GM12878 (cell line): ENCODE measurements around the gene AMHR2. TPM values are rescaled to one million over a fixed set of nuclear protein-coding genes. Genes with fewer than 3 reads are reported as not detected.
A peak's percentile ranks its signal among the peaks of the same experiment; 100 is the strongest.

Experiments
- BHLHE40 ChIP-seq, 2 experiments: fragments of 450-650 bp in 1 of 2; IDR thresholded peaks; 2 replicates each; pipeline ENCODE4 v1.6.1; 2011 to 2017; ENCODE audit warnings: low read depth in 2 of 2, borderline replicate concordance in 1 of 2, improper control_type of control experiment in 1 of 2, low read length in 1 of 2, mild to moderate bottlenecking in 1 of 2
- DPF2 ChIP-seq: fragments of 450-650 bp; IDR thresholded peaks from 2 replicates; pipeline ENCODE4 v1.6.1; 2017; ENCODE audit warnings: mild to moderate bottlenecking
- ESRRA ChIP-seq: IDR thresholded peaks from 2 replicates; pipeline ENCODE4 v1.6.1; 2012; ENCODE audit warnings: mild to moderate bottlenecking, low read length, improper control_type of control experiment
- HCFC1 ChIP-seq: fragments of 150-350 bp; IDR thresholded peaks from 2 replicates; pipeline ENCODE4 v1.6.1; 2014; ENCODE audit warnings: low read length
- HDAC2 ChIP-seq: fragments of 200-600 bp; sonication (generic); IDR thresholded peaks from 2 replicates; pipeline ENCODE4 v1.6.1; 2017
- MTA2 ChIP-seq: fragments of 450-650 bp; IDR thresholded peaks from 2 replicates; pipeline ENCODE4 v1.6.1; 2016; ENCODE audit warnings: low read depth, mild to moderate bottlenecking, moderate library complexity
- MXI1 ChIP-seq: fragments of 150-350 bp; IDR thresholded peaks from 2 replicates; pipeline ENCODE4 v1.6.1; 2011; ENCODE audit warnings: low read depth, mild to moderate bottlenecking, inconsistent platforms, low read length, improper control_type of control experiment
- NBN ChIP-seq: fragments of 450-650 bp; IDR thresholded peaks from 2 replicates; pipeline ENCODE4 v1.6.1; 2016
- NFYB ChIP-seq: IDR thresholded peaks from 2 replicates; pipeline ENCODE4 v1.6.1; 2011; ENCODE audit warnings: low read depth, mild to moderate bottlenecking, low read length, improper control_type of control experiment, moderate library complexity; ENCODE audit not compliant: insufficient read depth
- NR2C1 ChIP-seq: fragments of 450-650 bp; IDR thresholded peaks from 2 replicates; pipeline ENCODE4 v1.6.1; 2017; ENCODE audit warnings: antibody characterized with exemption, mild to moderate bottlenecking, moderate library complexity
- POLR2AphosphoS2 ChIP-seq: IDR thresholded peaks from 2 replicates; pipeline ENCODE4 v1.6.1; 2011; ENCODE audit warnings: low read depth, mild to moderate bottlenecking, low read length, improper control_type of control experiment, moderate library complexity
- POLR2AphosphoS5 ChIP-seq: IDR thresholded peaks from 2 replicates; pipeline ENCODE4 v1.6.1; 2011; ENCODE audit warnings: mild to moderate bottlenecking, low read length, inconsistent platforms
- RELB ChIP-seq: fragments of 450-650 bp; IDR thresholded peaks from 2 replicates; pipeline ENCODE4 v1.6.1; 2017; ENCODE audit warnings: low read depth, mild to moderate bottlenecking, moderate library complexity
- SIN3A ChIP-seq: IDR thresholded peaks from 2 replicates; pipeline ENCODE4 v1.6.1; 2012; ENCODE audit warnings: low read depth, low read length, improper control_type of control experiment
- SREBF1 ChIP-seq: IDR thresholded peaks from 2 replicates; pipeline ENCODE4 v1.6.1; 2012; ENCODE audit warnings: mild to moderate bottlenecking, low read length
- SRF ChIP-seq, 2 experiments: IDR thresholded peaks; 2 replicates each; pipeline ENCODE4 v1.6.1; 2011; ENCODE audit warnings: low read depth in 2 of 2, low read length in 2 of 2, mild to moderate bottlenecking in 1 of 2, moderate library complexity in 1 of 2
- TARDBP ChIP-seq: IDR thresholded peaks from 2 replicates; pipeline ENCODE4 v1.6.1; 2016; ENCODE audit warnings: borderline replicate concordance
- TCF3 ChIP-seq: IDR thresholded peaks from 2 replicates; pipeline ENCODE4 v1.6.1; 2012; ENCODE audit warnings: low read depth, mild to moderate bottlenecking, low read length, borderline replicate concordance; ENCODE audit not compliant: insufficient read depth
- WRNIP1 ChIP-seq: IDR thresholded peaks from 2 replicates; pipeline ENCODE4 v1.6.1; 2011; ENCODE audit warnings: low read depth, low read length, improper control_type of control experiment, borderline replicate concordance
- ZSCAN29 ChIP-seq: fragments of 450-650 bp; IDR thresholded peaks from 2 replicates; pipeline ENCODE4 v1.6.1; 2017; ENCODE audit warnings: mild to moderate bottlenecking, moderate library complexity
- polyA plus RNA-seq, 11 experiments: library from polyadenylated mRNA; depleted of rRNA in 4 of 11; unstranded in 6 of 11; stranded (reverse) in 5 of 11; fragments of >200 nt; fragmentation: Nextera tagmentation in 4 of 11; fragmentation: Illumina TruSeq in 1 of 11; extraction: Ambion mirVana in 4 of 11; extraction: Trizol in 1 of 11; gene quantifications; 1 replicate in 1 of 11; 2 replicates in 10 of 11; pipeline versions ENCODE4 v1.2.1 to v1.2.3, GENCODE V29; 2011 to 2016; ENCODE audit warnings: inconsistent platforms in 2 of 11, missing spikeins in 2 of 11, low read depth in 1 of 11
- total RNA-seq, 4 experiments: library from RNA; depleted of rRNA in 3 of 4; stranded (reverse); fragments of >200 nt in 3 of 4; fragmentation: Illumina TruSeq in 1 of 4; extraction: Trizol in 1 of 4; gene quantifications; 2 replicates each; pipeline versions ENCODE4 v1.2.1 to v1.2.3, GENCODE V29; 2013 to 2021
- TF ChIP-seq, protein P1 (sequence below): fragments of 450-650 bp; IDR thresholded peaks from 2 replicates; pipeline ENCODE4 v1.6.1; 2017; ENCODE audit warnings: borderline replicate concordance
- TF ChIP-seq, protein P2 (sequence below): IDR thresholded peaks from 2 replicates; pipeline ENCODE4 v1.6.1; 2012; ENCODE audit warnings: low read depth, low read length, improper control_type of control experiment
- TF ChIP-seq, protein P3 (sequence below): IDR thresholded peaks from 2 replicates; pipeline ENCODE4 v1.6.1; 2012; ENCODE audit warnings: low read length, inconsistent platforms
- TF ChIP-seq, protein P4 (sequence below): fragments of 450-650 bp; IDR thresholded peaks from 2 replicates; pipeline ENCODE4 v1.6.1; 2016; ENCODE audit warnings: mild to moderate bottlenecking
- TF ChIP-seq, protein P5 (sequence below): IDR thresholded peaks from 2 replicates; pipeline ENCODE4 v1.6.1; 2011; ENCODE audit warnings: mild to moderate bottlenecking, low read depth, low read length, moderate library complexity; ENCODE audit not compliant: insufficient replicate concordance

The AMHR2 gene
- total and polyA plus RNA-seq, 10 of the 15 experiments (the other 5 are each of a cell fraction or from before 2014, with no cell fraction given): 0.06 TPM; not detected in 9

DNA sequence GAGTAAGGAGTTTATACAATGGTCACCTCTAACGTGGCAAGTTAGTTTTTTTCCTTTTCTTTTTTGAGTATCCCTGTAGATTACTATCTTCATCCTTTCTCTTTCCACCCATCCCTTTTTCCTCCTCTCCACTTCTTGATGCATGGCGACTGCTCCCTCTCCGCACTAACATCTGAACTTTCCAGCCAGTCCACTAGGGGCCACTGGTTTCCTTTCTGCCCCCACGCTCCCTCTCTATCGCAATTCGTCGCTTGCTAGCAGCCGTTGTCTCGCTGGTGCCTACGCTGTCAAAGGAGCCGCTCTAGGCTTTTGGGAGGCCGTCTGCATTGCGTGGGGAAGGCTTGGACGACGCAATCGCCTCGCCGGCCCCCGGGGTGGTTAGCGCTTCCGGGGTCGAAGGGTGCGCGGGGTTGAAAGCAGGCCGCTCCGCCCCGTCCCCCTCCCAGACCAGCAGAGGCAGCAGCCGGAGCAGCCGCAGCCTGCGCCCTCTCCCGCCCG lies 28.1 kb downstream of the AMHR2 start, which contains the start of gene PCBP2 (continued):
- TF ChIP-seq, protein P1, sequence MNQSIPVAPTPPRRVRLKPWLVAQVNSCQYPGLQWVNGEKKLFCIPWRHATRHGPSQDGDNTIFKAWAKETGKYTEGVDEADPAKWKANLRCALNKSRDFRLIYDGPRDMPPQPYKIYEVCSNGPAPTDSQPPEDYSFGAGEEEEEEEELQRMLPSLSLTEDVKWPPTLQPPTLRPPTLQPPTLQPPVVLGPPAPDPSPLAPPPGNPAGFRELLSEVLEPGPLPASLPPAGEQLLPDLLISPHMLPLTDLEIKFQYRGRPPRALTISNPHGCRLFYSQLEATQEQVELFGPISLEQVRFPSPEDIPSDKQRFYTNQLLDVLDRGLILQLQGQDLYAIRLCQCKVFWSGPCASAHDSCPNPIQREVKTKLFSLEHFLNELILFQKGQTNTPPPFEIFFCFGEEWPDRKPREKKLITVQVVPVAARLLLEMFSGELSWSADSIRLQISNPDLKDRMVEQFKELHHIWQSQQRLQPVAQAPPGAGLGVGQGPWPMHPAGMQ: no peak
- 0 out of 2 replicates have a peak, but pooled peaks have one; percentile 22 for TF ChIP-seq SIN3A
- TF ChIP-seq NR2C1: peak; percentile 100
- peak; percentile 87; the same call in 1 of the 2 replicates for TF ChIP-seq TARDBP
- TF ChIP-seq DPF2: no peak
- TF ChIP-seq NBN: peak; percentile 99
- TF ChIP-seq, protein P2, sequence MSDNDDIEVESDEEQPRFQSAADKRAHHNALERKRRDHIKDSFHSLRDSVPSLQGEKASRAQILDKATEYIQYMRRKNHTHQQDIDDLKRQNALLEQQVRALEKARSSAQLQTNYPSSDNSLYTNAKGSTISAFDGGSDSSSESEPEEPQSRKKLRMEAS: peak; percentile 23; the same call in 1 of the 2 replicates
- TF ChIP-seq, protein P3, sequence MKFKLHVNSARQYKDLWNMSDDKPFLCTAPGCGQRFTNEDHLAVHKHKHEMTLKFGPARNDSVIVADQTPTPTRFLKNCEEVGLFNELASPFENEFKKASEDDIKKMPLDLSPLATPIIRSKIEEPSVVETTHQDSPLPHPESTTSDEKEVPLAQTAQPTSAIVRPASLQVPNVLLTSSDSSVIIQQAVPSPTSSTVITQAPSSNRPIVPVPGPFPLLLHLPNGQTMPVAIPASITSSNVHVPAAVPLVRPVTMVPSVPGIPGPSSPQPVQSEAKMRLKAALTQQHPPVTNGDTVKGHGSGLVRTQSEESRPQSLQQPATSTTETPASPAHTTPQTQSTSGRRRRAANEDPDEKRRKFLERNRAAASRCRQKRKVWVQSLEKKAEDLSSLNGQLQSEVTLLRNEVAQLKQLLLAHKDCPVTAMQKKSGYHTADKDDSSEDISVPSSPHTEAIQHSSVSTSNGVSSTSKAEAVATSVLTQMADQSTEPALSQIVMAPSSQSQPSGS: 0 out of 2 replicates have a peak, but pooled peaks have one; percentile 48
- TF ChIP-seq HCFC1: peak; percentile 87
- TF ChIP-seq MTA2: peak; percentile 92
- TF ChIP-seq ZSCAN29: no peak
- TF ChIP-seq WRNIP1: peak; percentile 76; the same call in 1 of the 2 replicates
- TF ChIP-seq MXI1: peak; percentile 68; the same call in 1 of the 2 replicates
- peak; percentile 73; the same call in 1 of the 2 replicates for TF ChIP-seq RELB
- 0 out of 2 replicates have a peak, but pooled peaks have one; percentile 58 for TF ChIP-seq TCF3
- TF ChIP-seq POLR2AphosphoS2: peak; percentile 73; the same call in 1 of the 2 replicates
- 0 out of 4 replicates have a peak, but pooled peaks of 1 of the 2 experiments have one; percentile 51 for TF ChIP-seq SRF (IDR thresholded peaks at IDR 0.05; ENCODE audit: low read depth in 2 of 2, low read length in 2 of 2)
- peak; percentile 85 for TF ChIP-seq SREBF1
- 0 out of 2 replicates have a peak, but pooled peaks have one; percentile 25 for TF ChIP-seq ESRRA
- TF ChIP-seq HDAC2: no peak
- TF ChIP-seq, protein P4, sequence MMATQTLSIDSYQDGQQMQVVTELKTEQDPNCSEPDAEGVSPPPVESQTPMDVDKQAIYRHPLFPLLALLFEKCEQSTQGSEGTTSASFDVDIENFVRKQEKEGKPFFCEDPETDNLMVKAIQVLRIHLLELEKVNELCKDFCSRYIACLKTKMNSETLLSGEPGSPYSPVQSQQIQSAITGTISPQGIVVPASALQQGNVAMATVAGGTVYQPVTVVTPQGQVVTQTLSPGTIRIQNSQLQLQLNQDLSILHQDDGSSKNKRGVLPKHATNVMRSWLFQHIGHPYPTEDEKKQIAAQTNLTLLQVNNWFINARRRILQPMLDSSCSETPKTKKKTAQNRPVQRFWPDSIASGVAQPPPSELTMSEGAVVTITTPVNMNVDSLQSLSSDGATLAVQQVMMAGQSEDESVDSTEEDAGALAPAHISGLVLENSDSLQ: peak; percentile 66
- peak; percentile 91 for TF ChIP-seq POLR2AphosphoS5
- no peak for TF ChIP-seq NFYB
- TF ChIP-seq, protein P5, sequence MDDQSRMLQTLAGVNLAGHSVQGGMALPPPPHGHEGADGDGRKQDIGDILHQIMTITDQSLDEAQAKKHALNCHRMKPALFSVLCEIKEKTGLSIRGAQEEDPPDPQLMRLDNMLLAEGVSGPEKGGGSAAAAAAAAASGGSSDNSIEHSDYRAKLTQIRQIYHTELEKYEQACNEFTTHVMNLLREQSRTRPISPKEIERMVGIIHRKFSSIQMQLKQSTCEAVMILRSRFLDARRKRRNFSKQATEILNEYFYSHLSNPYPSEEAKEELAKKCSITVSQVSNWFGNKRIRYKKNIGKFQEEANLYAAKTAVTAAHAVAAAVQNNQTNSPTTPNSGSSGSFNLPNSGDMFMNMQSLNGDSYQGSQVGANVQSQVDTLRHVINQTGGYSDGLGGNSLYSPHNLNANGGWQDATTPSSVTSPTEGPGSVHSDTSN: peak; percentile 47
- TF ChIP-seq BHLHE40 (IDR thresholded peaks at IDR 0.05; ENCODE audit: borderline replicate concordance in 1 of 2, low read depth in 2 of 2, low read length in 1 of 2): peak; percentile 47 to 55; a peak in 2 of 4 replicates
